ENCODE measurements around the gene PHF12. TPM values are rescaled to one million over a fixed set of nuclear protein-coding genes. Genes with fewer than 3 reads are reported as not detected.

Gene PHF12
- total and polyA plus RNA-seq, 10 of the 15 experiments (the other 5 are each of a cell fraction or from before 2014, with no cell fraction given): 1.3 to 43.9 (median 19.2) TPM

DNA sequence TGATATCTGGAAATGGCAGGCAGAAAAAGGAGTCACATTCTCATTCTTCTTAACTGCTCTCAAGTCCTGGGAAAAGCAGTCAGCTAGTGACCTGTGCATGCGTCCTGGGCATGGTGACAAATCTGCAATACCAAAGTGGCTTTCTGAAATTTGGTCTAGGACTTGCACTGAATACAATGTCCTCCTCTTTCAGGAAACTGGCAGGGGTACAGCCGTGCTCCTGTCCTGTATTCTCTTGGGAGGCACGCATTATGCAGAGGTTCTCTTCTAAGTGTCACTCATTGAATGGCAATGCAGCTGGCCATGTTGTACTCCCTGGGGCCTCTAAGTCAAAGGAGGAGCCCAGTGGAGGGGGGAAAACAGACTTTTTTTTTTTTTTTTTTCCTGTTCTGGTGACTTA lies 10.6 kb downstream of the PHF12 start:
- H3K36me3 ChIP-seq (ENCODE audit: control insufficient read depth in 2 of 2, insufficient read depth in 2 of 2, low read length in 1 of 2): peaks cover 0 to 21% of the 10 kb centered on the region in 2 experiments
- CTCF ChIA-PET: interaction anchor here (0.9 kb wide), 1 partner anchor 9 kb away, joined by 3 read pairs; no protein-coding TSS in a partner anchor
- H4K20me1 ChIP-seq (ENCODE audit: control insufficient read depth, insufficient read depth): no peaks in the 10 kb centered on the region
- H3K9ac ChIP-seq (ENCODE audit: control insufficient read depth, insufficient read depth, low read length): no peak overlapping the region
- FAIRE-seq (no peak), DNase-seq (ENCODE audit: low read depth, low spot score) (no peak), ATAC-seq (no peak)
- no peak overlapping the region for H2AFZ ChIP-seq (ENCODE audit: control insufficient read depth, low read depth, low read length)
- H3K4me2 ChIP-seq (ENCODE audit: control insufficient read depth, insufficient read depth): no peak overlapping the region
- POLR2A ChIA-PET: interaction anchor here (0.6 kb wide), 1 partner anchor 188 kb away, joined by 3 read pairs; no protein-coding TSS in a partner anchor
- TF ChIP-seq, protein P1, sequence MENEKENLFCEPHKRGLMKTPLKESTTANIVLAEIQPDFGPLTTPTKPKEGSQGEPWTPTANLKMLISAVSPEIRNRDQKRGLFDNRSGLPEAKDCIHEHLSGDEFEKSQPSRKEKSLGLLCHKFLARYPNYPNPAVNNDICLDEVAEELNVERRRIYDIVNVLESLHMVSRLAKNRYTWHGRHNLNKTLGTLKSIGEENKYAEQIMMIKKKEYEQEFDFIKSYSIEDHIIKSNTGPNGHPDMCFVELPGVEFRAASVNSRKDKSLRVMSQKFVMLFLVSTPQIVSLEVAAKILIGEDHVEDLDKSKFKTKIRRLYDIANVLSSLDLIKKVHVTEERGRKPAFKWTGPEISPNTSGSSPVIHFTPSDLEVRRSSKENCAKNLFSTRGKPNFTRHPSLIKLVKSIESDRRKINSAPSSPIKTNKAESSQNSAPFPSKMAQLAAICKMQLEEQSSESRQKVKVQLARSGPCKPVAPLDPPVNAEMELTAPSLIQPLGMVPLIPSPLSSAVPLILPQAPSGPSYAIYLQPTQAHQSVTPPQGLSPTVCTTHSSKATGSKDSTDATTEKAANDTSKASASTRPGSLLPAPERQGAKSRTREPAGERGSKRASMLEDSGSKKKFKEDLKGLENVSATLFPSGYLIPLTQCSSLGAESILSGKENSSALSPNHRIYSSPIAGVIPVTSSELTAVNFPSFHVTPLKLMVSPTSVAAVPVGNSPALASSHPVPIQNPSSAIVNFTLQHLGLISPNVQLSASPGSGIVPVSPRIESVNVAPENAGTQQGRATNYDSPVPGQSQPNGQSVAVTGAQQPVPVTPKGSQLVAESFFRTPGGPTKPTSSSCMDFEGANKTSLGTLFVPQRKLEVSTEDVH (IDR thresholded peaks at IDR 0.05; ENCODE audit: low read depth, partially characterized antibody): no peak
- TF ChIP-seq ASH2L (IDR thresholded peaks at IDR 0.05; ENCODE audit: borderline replicate concordance, low read depth) (no peak), ZNF207 (IDR thresholded peaks at IDR 0.05; ENCODE audit: borderline replicate concordance) (no peak), FOXK2 (IDR thresholded peaks at IDR 0.05) (no peak), MTA3 (IDR thresholded peaks at IDR 0.05; ENCODE audit: borderline replicate concordance, low read length) (no peak)
- H3K4me3 ChIP-seq: no peak overlapping the region
- RAD21 ChIA-PET (ENCODE audit: unreplicated experiment): interaction anchor here (0.6 kb wide), 1 partner anchor 17 kb away, joined by 3 read pairs; no protein-coding TSS in a partner anchor
- SMC1A ChIA-PET (ENCODE audit: uncharacterized antibody, unreplicated experiment): interaction anchor here (1.4 to 5.1 kb wide), 2 partner anchors 9 to 13 kb away, joined by 3 to 34 read pairs; no protein-coding TSS in a partner anchor
- peaks cover 86% of the 10 kb centered on the region for H3K79me2 ChIP-seq (ENCODE audit: control insufficient read depth, insufficient read depth, low read length)
- no TSS peak for BruUV-seq (replicated peaks)
- no peak overlapping the region for H3K27ac ChIP-seq (ENCODE audit: control insufficient read depth, insufficient read depth)
- 30% methylated on average over 3 of the region's 3 CpGs for WGBS (ENCODE audit: insufficient coverage, insufficient replicate concordance, low lambda C conversion rate, missing lambda C conversion rate)
- in situ Hi-C loops (cut with MboI): no loop called here
- intact Hi-C loops (cut with micrococcal nuclease; ENCODE audit: unreplicated experiment): no loop called here
- peaks cover 13% of the 10 kb centered on the region for H3K4me1 ChIP-seq (ENCODE audit: control insufficient read depth, insufficient read depth, low read length)
- no peaks in the 10 kb centered on the region for H3K27me3 ChIP-seq (replicated peaks in 1 of 2; ENCODE audit: control insufficient read depth in 2 of 2, insufficient read depth in 2 of 2, low read length in 1 of 2)
- no peaks in the 10 kb centered on the region for H3K9me3 ChIP-seq (replicated peaks; ENCODE audit: control insufficient read depth, insufficient read depth, low read length)

Measured in GM12878 (cell line).